H1 (cell line): Measurements from ENCODE around the gene SLC20A1. TPM values are rescaled to one million over a fixed set of nuclear protein-coding genes. Genes with fewer than 3 reads are reported as not detected.

Source experiments
- CHD2 ChIP-seq: IDR thresholded peaks from 2 replicates; pipeline ENCODE4 v1.6.1; 2012; ENCODE audit warnings: low read length, improper control_type of control experiment
- CTBP2 ChIP-seq: IDR thresholded peaks from 2 replicates; pipeline ENCODE4 v1.7.0; 2011; ENCODE audit warnings: borderline replicate concordance, mild to moderate bottlenecking, moderate library complexity, mixed read lengths, low read length; ENCODE audit not compliant: insufficient read depth, insufficient read length
- GABPA ChIP-seq: IDR thresholded peaks from 2 replicates; pipeline ENCODE4 v1.6.1; 2011; ENCODE audit warnings: mild to moderate bottlenecking, low read length, moderate library complexity, borderline replicate concordance; ENCODE audit not compliant: insufficient read depth
- GTF2F1 ChIP-seq: IDR thresholded peaks from 2 replicates; pipeline ENCODE4 v1.6.1; 2012; ENCODE audit warnings: low read depth, low read length, improper control_type of control experiment, borderline replicate concordance
- KDM1A ChIP-seq: fragments of 200-600, 300-600 bp; sonication (generic); IDR thresholded peaks from 2 replicates; pipeline ENCODE4 v1.7.1; 2016; ENCODE audit warnings: mild to moderate bottlenecking, low read length, borderline replicate concordance
- KDM4A ChIP-seq: IDR thresholded peaks from one replicate; pipeline ENCODE4 v1.7.1; 2012; ENCODE audit warnings: low read depth, mild to moderate bottlenecking, moderate library complexity, low read length, inconsistent platforms; ENCODE audit not compliant: severe bottlenecking
- POLR2A ChIP-seq, 2 experiments: IDR thresholded peaks; 1 replicate in 1 of 2; 2 replicates in 1 of 2; pipeline ENCODE4 v1.6.1; 2011; ENCODE audit warnings: low read depth in 2 of 2, low read length in 2 of 2, mild to moderate bottlenecking in 2 of 2; ENCODE audit errors: control extremely low read depth in 1 of 2
- TBP ChIP-seq: IDR thresholded peaks from 2 replicates; pipeline ENCODE4 v1.6.1; 2011; ENCODE audit warnings: low read depth, low read length, improper control_type of control experiment
- YY1 ChIP-seq: IDR thresholded peaks from 2 replicates; pipeline ENCODE4 v1.6.1; 2011; ENCODE audit warnings: low read depth, mild to moderate bottlenecking, low read length
- polyA plus RNA-seq, 7 experiments: library from polyadenylated mRNA; depleted of rRNA in 3 of 7; stranded (reverse) in 5 of 7; unstranded in 2 of 7; fragments of >200 nt in 5 of 7; fragments of 200-250 nt in 2 of 7; gene quantifications; 1 replicate in 5 of 7; 2 replicates in 1 of 7; 4 replicates in 1 of 7; pipeline versions ENCODE4 v1.2.1 to v1.2.3, GENCODE V29; 2011 to 2013; ENCODE audit warnings: missing spikeins in 2 of 7, mixed read lengths in 2 of 7
- total RNA-seq: library from RNA; stranded (reverse); fragmentation: NEBNext Ultra II Directional; extraction: Animal tissue kit (Norgen Biotek cat#: 25700); gene quantifications from 2 replicates; pipeline ENCODE4 v1.2.1, GENCODE V29; 2021
- TF ChIP-seq, protein P1 (sequence below): fragments of 300-600 bp; sonication (generic); IDR thresholded peaks from 2 replicates; pipeline ENCODE4 v1.7.1; 2012; ENCODE audit warnings: low read length, moderate library complexity, mild to moderate bottlenecking, inconsistent platforms; ENCODE audit not compliant: insufficient replicate concordance

Gene SLC20A1
- total and polyA plus RNA-seq, 2 of the 8 experiments (the other 6 are each of a cell fraction or from before 2014, with no cell fraction given), result 42.6 to 105 TPM

DNA sequence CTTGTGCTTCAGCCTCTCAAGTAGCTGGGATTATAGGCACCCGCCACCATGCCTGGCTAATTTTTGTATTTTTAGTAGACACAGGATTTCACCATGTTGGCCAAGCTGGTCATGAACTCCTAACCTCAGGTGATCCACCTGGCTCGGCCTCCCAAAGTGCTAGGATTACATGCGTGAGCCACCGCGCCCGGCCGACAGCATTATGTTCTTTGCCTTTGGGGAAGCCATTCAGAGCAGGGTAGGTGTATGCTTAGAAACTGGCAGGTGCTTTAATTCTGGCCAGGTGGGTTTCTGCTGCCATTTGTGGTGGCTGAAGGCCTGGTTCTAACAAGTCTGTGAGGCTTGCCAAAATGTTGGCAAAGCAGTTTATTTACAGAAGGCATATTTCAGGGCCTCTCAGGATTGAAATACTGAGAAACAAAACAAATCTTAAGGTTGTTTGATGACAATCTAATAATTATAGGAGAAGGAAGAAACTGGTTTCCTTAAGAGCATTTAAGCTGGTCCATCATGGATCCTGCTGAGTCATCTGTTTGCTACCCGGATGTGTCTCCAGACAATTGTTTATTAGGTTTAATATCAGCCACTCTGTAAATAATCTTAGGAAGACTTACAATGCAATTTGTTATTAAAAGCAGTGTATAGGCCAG is 16.0 kb downstream of the SLC20A1 start (continued):
- TF ChIP-seq, protein P1, sequence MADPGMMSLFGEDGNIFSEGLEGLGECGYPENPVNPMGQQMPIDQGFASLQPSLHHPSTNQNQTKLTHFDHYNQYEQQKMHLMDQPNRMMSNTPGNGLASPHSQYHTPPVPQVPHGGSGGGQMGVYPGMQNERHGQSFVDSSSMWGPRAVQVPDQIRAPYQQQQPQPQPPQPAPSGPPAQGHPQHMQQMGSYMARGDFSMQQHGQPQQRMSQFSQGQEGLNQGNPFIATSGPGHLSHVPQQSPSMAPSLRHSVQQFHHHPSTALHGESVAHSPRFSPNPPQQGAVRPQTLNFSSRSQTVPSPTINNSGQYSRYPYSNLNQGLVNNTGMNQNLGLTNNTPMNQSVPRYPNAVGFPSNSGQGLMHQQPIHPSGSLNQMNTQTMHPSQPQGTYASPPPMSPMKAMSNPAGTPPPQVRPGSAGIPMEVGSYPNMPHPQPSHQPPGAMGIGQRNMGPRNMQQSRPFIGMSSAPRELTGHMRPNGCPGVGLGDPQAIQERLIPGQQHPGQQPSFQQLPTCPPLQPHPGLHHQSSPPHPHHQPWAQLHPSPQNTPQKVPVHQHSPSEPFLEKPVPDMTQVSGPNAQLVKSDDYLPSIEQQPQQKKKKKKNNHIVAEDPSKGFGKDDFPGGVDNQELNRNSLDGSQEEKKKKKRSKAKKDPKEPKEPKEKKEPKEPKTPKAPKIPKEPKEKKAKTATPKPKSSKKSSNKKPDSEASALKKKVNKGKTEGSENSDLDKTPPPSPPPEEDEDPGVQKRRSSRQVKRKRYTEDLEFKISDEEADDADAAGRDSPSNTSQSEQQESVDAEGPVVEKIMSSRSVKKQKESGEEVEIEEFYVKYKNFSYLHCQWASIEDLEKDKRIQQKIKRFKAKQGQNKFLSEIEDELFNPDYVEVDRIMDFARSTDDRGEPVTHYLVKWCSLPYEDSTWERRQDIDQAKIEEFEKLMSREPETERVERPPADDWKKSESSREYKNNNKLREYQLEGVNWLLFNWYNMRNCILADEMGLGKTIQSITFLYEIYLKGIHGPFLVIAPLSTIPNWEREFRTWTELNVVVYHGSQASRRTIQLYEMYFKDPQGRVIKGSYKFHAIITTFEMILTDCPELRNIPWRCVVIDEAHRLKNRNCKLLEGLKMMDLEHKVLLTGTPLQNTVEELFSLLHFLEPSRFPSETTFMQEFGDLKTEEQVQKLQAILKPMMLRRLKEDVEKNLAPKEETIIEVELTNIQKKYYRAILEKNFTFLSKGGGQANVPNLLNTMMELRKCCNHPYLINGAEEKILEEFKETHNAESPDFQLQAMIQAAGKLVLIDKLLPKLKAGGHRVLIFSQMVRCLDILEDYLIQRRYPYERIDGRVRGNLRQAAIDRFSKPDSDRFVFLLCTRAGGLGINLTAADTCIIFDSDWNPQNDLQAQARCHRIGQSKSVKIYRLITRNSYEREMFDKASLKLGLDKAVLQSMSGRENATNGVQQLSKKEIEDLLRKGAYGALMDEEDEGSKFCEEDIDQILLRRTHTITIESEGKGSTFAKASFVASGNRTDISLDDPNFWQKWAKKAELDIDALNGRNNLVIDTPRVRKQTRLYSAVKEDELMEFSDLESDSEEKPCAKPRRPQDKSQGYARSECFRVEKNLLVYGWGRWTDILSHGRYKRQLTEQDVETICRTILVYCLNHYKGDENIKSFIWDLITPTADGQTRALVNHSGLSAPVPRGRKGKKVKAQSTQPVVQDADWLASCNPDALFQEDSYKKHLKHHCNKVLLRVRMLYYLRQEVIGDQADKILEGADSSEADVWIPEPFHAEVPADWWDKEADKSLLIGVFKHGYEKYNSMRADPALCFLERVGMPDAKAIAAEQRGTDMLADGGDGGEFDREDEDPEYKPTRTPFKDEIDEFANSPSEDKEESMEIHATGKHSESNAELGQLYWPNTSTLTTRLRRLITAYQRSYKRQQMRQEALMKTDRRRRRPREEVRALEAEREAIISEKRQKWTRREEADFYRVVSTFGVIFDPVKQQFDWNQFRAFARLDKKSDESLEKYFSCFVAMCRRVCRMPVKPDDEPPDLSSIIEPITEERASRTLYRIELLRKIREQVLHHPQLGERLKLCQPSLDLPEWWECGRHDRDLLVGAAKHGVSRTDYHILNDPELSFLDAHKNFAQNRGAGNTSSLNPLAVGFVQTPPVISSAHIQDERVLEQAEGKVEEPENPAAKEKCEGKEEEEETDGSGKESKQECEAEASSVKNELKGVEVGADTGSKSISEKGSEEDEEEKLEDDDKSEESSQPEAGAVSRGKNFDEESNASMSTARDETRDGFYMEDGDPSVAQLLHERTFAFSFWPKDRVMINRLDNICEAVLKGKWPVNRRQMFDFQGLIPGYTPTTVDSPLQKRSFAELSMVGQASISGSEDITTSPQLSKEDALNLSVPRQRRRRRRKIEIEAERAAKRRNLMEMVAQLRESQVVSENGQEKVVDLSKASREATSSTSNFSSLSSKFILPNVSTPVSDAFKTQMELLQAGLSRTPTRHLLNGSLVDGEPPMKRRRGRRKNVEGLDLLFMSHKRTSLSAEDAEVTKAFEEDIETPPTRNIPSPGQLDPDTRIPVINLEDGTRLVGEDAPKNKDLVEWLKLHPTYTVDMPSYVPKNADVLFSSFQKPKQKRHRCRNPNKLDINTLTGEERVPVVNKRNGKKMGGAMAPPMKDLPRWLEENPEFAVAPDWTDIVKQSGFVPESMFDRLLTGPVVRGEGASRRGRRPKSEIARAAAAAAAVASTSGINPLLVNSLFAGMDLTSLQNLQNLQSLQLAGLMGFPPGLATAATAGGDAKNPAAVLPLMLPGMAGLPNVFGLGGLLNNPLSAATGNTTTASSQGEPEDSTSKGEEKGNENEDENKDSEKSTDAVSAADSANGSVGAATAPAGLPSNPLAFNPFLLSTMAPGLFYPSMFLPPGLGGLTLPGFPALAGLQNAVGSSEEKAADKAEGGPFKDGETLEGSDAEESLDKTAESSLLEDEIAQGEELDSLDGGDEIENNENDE, result no peak
- TF ChIP-seq GTF2F1 (no peak), CHD2 (no peak), CTBP2 (no peak), POLR2A (IDR thresholded peaks at IDR 0.05; ENCODE audit: control extremely low read depth in 1 of 2, low read depth in 2 of 2, low read length in 2 of 2) (no peak), TBP (no peak), KDM4A (no peak), KDM1A (no peak), GABPA (no peak), YY1 (no peak)
